Transverse colon (tissue), 4 donors: ENCODE results near the gene TRMT112.

Experiments used
- EP300 ChIP-seq: sonication (generic); formaldehyde crosslinking; IDR thresholded peaks from one replicate; pipeline ENCODE4 v1.6.1; 2017; ENCODE audit warnings: antibody characterized with exemption, low read depth
- POLR2A ChIP-seq: fragments of 450-650 bp; IDR thresholded peaks from one replicate; pipeline ENCODE4 v1.6.1; 2016; ENCODE audit warnings: antibody characterized with exemption, mild to moderate bottlenecking, moderate library complexity
- POLR2AphosphoS5 ChIP-seq, 3 donors: sonication (generic); formaldehyde crosslinking; IDR thresholded peaks; one replicate each; pipeline ENCODE4 v1.6.1; 2016; ENCODE audit warnings: antibody characterized with exemption in 3 of 3
- TF ChIP-seq, protein P1 (sequence below), 5 experiments: fragments of 200-600 bp in 3 of 5; fragments of 450-650 bp in 2 of 5; sonication (generic) in 3 of 5; IDR thresholded peaks; 1 replicate in 2 of 5; 2 replicates in 3 of 5; pipeline ENCODE4 v1.5.1; 2016 to 2017; ENCODE audit warnings: antibody characterized with exemption in 5 of 5, inconsistent platforms in 3 of 5, mild to moderate bottlenecking in 2 of 5, moderate library complexity in 1 of 5

DNA sequence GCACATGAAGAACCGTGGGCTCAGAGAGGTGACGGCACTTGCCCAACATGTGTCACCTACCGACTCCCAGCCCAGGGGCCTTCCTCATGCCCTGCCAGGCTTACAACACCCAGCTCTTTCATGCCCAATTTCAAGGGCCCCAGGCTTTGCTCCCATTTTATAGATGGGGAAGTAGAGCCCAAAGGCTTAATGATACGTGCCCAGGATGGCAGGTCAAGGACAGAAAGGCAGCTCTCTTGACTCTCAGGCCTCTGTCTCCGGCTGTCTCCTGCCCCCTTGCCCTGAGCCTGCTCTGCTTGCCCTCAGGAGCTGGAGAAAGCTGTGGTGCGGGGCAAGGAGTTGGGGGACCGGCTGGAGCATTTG is 31.6 kb upstream of the TRMT112 start:
- TF ChIP-seq, protein P1, sequence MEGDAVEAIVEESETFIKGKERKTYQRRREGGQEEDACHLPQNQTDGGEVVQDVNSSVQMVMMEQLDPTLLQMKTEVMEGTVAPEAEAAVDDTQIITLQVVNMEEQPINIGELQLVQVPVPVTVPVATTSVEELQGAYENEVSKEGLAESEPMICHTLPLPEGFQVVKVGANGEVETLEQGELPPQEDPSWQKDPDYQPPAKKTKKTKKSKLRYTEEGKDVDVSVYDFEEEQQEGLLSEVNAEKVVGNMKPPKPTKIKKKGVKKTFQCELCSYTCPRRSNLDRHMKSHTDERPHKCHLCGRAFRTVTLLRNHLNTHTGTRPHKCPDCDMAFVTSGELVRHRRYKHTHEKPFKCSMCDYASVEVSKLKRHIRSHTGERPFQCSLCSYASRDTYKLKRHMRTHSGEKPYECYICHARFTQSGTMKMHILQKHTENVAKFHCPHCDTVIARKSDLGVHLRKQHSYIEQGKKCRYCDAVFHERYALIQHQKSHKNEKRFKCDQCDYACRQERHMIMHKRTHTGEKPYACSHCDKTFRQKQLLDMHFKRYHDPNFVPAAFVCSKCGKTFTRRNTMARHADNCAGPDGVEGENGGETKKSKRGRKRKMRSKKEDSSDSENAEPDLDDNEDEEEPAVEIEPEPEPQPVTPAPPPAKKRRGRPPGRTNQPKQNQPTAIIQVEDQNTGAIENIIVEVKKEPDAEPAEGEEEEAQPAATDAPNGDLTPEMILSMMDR (IDR thresholded peaks at IDR 0.05), result no peak
- TF ChIP-seq POLR2A (no peak), POLR2AphosphoS5 (IDR thresholded peaks at IDR 0.05) (no peak), EP300 (no peak)
